Heart left ventricle (tissue), 13 donors: Measurements from ENCODE around the gene ESPL1.

Source experiments
- POLR2A ChIP-seq, 2 donors: fragments of 450-650 bp; IDR thresholded peaks; one replicate each; pipeline ENCODE4 v1.6.1; 2017; ENCODE audit warnings: antibody characterized with exemption in 2 of 2, mild to moderate bottlenecking in 2 of 2, moderate library complexity in 2 of 2
- TF ChIP-seq, protein P1 (sequence below), 12 donors: fragments of 200-600 bp; sonication (generic) in 4 of 12; IDR thresholded peaks; one replicate each; pipeline versions ENCODE4 v1.5.0 to v1.8.0; 2018 to 2022; ENCODE audit warnings: antibody characterized with exemption in 12 of 12, mild to moderate bottlenecking in 5 of 12
- donor health status: ischemic (EF 13 %, LVEDD 7.1; RV severe dilation, severe dysfunction).
- donor health status: DM: no; HTN: yes; CAD: no.
- donor health status: DM: no; HTN: no; CAD: no.
- donor health status: ischemic (EF 25% LVEDD 6.9; RV normal size, moderate dysfunction).
- donor health status: ischemic (EF 25% LVEDD 5.7; RV mildly dilated, moderate dysfunction).
- donor health status: ischemic (EF 35%, LVEDD 5.7; RV mildly dilated, moderate dysfunction).
- donor health status: nonischemic (EF 11% LVEDD 7.7; RV severe dilation, severe dysfunction).
- donor health status: DM: yes; HTN: yes; CAD: no.
- donor health status: PGD.
- donor health status: ischemic (EF 29% LVEDD 5.4; RV normal size, mild dysfunction).
- donor health status: nonischemic (EF 23%, LVEDD 6.1; RV moderate dilation, normal function).

DNA sequence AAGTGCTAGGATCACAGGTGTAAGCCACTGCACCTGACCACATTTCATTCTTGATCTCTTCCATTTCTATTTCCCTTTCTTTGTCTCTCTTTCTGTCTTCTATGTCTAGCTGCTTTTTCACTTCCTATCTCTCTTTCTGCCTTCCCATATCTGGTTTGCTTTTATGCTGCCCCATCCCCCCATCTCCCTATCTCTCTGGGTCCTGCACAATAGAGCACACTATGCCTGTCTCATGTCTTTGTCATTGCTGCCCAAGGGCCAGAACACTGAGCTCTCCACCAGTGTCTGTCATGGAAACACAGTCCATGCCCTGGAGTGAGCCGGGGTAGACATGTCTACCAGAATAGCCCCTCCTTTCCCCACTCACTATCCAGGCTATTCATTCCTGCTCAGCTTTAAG, 23.8 kb upstream of the ESPL1 start:
- TF ChIP-seq, protein P1, sequence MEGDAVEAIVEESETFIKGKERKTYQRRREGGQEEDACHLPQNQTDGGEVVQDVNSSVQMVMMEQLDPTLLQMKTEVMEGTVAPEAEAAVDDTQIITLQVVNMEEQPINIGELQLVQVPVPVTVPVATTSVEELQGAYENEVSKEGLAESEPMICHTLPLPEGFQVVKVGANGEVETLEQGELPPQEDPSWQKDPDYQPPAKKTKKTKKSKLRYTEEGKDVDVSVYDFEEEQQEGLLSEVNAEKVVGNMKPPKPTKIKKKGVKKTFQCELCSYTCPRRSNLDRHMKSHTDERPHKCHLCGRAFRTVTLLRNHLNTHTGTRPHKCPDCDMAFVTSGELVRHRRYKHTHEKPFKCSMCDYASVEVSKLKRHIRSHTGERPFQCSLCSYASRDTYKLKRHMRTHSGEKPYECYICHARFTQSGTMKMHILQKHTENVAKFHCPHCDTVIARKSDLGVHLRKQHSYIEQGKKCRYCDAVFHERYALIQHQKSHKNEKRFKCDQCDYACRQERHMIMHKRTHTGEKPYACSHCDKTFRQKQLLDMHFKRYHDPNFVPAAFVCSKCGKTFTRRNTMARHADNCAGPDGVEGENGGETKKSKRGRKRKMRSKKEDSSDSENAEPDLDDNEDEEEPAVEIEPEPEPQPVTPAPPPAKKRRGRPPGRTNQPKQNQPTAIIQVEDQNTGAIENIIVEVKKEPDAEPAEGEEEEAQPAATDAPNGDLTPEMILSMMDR (IDR thresholded peaks at IDR 0.05): no peak
- TF ChIP-seq POLR2A (IDR thresholded peaks at IDR 0.05): no peak
